ENCODE measurements around the gene RTTN.

RTTN gene

GRCh38 chr18:70128271-70128670 is 77.2 kb downstream of the RTTN start:
- Histone ChIP-seq H3K4me1 (ENCODE audit: insufficient read depth, low read length) (no peaks in the 10 kb centered on the region), H3K9me3 (ENCODE audit: insufficient read depth, low read length, severe bottlenecking) (no peaks in the 10 kb centered on the region), H3K79me2 (ENCODE audit: insufficient read depth, low read length) (no peaks in the 10 kb centered on the region), H4K20me1 (ENCODE audit: insufficient read depth, low read length) (no peaks in the 10 kb centered on the region), H3K4me3 (ENCODE audit: low read depth in 1 of 2, low read length in 2 of 2) (no peak overlapping the region), H3K36me3 (ENCODE audit: insufficient read depth, low read length) (peaks cover 51% of the 10 kb centered on the region), H3K9ac (ENCODE audit: low read depth, low read length) (no peak overlapping the region), H3K4me2 (ENCODE audit: insufficient read depth, low read length) (no peak overlapping the region), H2AFZ (ENCODE audit: low read depth, low read length) (no peak overlapping the region), H3K27me3 (ENCODE audit: insufficient read depth, low read length, poor library complexity) (no peaks in the 10 kb centered on the region), H3K27ac (ENCODE audit: low read length) (no peak overlapping the region)
- TF ChIP-seq EZH2 (IDR thresholded peaks at IDR 0.05; ENCODE audit: borderline replicate concordance, low read depth, low read length, severe bottlenecking) (no peak), CTCF (IDR thresholded peaks at IDR 0.05; ENCODE audit: borderline replicate concordance, extremely low read depth, low read length, poor library complexity, severe bottlenecking) (no peak)
- no peak for ATAC-seq (ENCODE audit: insufficient read depth, low read depth)
- no peak for DNase-seq

- no peak for TF ChIP-seq EZH2 (IDR thresholded peaks at IDR 0.05; ENCODE audit: borderline replicate concordance, low read depth, low read length, severe bottlenecking)
- no peak for TF ChIP-seq CTCF (IDR thresholded peaks at IDR 0.05; ENCODE audit: borderline replicate concordance, extremely low read depth, low read length, poor library complexity, severe bottlenecking)
- H3K4me3 ChIP-seq (ENCODE audit: low read depth in 1 of 2, low read length in 2 of 2): no peak overlapping the region
- no peaks in the 10 kb centered on the region for H3K9me3 ChIP-seq (ENCODE audit: insufficient read depth, low read length, severe bottlenecking)
- H4K20me1 ChIP-seq (ENCODE audit: insufficient read depth, low read length): no peaks in the 10 kb centered on the region
- no peak overlapping the region for H2AFZ ChIP-seq (ENCODE audit: low read depth, low read length)
- H3K27me3 ChIP-seq (ENCODE audit: insufficient read depth, low read length, poor library complexity): no peaks in the 10 kb centered on the region
- H3K9ac ChIP-seq (ENCODE audit: low read depth, low read length): no peak overlapping the region
- no peaks in the 10 kb centered on the region for H3K79me2 ChIP-seq (ENCODE audit: insufficient read depth, low read length)
- ATAC-seq (ENCODE audit: insufficient read depth, low read depth): no peak
- DNase-seq: no peak
- no peaks in the 10 kb centered on the region for H3K4me1 ChIP-seq (ENCODE audit: insufficient read depth, low read length)
- H3K36me3 ChIP-seq (ENCODE audit: insufficient read depth, low read length): peaks cover 44% of the 10 kb centered on the region
- H3K4me2 ChIP-seq (ENCODE audit: insufficient read depth, low read length): no peak overlapping the region
- H3K27ac ChIP-seq (ENCODE audit: low read length): no peak overlapping the region
Observed at GRCh38 chr18:70127359-70127758, 78.1 kb downstream of the RTTN start.

GRCh38 chr18:70126832-70127231 is 78.7 kb downstream of the RTTN start:
- H3K79me2 ChIP-seq (ENCODE audit: insufficient read depth, low read length): no peaks in the 10 kb centered on the region
- no peak for TF ChIP-seq EZH2 (IDR thresholded peaks at IDR 0.05; ENCODE audit: borderline replicate concordance, low read depth, low read length, severe bottlenecking)
- TF ChIP-seq CTCF (IDR thresholded peaks at IDR 0.05; ENCODE audit: borderline replicate concordance, extremely low read depth, low read length, poor library complexity, severe bottlenecking): no peak
- no peak for DNase-seq
- H3K9me3 ChIP-seq (ENCODE audit: insufficient read depth, low read length, severe bottlenecking): no peaks in the 10 kb centered on the region
- peaks cover 44% of the 10 kb centered on the region for H3K36me3 ChIP-seq (ENCODE audit: insufficient read depth, low read length)
- no peak overlapping the region for H3K4me2 ChIP-seq (ENCODE audit: insufficient read depth, low read length)
- H3K27ac ChIP-seq (ENCODE audit: low read length): no peak overlapping the region
- ATAC-seq (ENCODE audit: insufficient read depth, low read depth): no peak
- H3K4me3 ChIP-seq (ENCODE audit: low read depth in 1 of 2, low read length in 2 of 2): no peak overlapping the region
- H3K27me3 ChIP-seq (ENCODE audit: insufficient read depth, low read length, poor library complexity): no peaks in the 10 kb centered on the region
- no peak overlapping the region for H2AFZ ChIP-seq (ENCODE audit: low read depth, low read length)
- no peak overlapping the region for H3K9ac ChIP-seq (ENCODE audit: low read depth, low read length)
- no peaks in the 10 kb centered on the region for H4K20me1 ChIP-seq (ENCODE audit: insufficient read depth, low read length)
- no peaks in the 10 kb centered on the region for H3K4me1 ChIP-seq (ENCODE audit: insufficient read depth, low read length)

GRCh38 chr18:70124139-70124538 is 81.3 kb downstream of the RTTN start:
- H3K27me3 ChIP-seq (ENCODE audit: insufficient read depth, low read length, poor library complexity): no peaks in the 10 kb centered on the region
- ATAC-seq (ENCODE audit: insufficient read depth, low read depth): no peak
- H3K4me2 ChIP-seq (ENCODE audit: insufficient read depth, low read length): no peak overlapping the region
- no peak overlapping the region for H3K4me3 ChIP-seq (ENCODE audit: low read depth in 1 of 2, low read length in 2 of 2)
- no peaks in the 10 kb centered on the region for H3K79me2 ChIP-seq (ENCODE audit: insufficient read depth, low read length)
- H3K36me3 ChIP-seq (ENCODE audit: insufficient read depth, low read length): peaks cover 56% of the 10 kb centered on the region
- no peaks in the 10 kb centered on the region for H4K20me1 ChIP-seq (ENCODE audit: insufficient read depth, low read length)
- TF ChIP-seq EZH2 (IDR thresholded peaks at IDR 0.05; ENCODE audit: borderline replicate concordance, low read depth, low read length, severe bottlenecking) (no peak), CTCF (IDR thresholded peaks at IDR 0.05; ENCODE audit: borderline replicate concordance, extremely low read depth, low read length, poor library complexity, severe bottlenecking) (no peak)
- H3K4me1 ChIP-seq (ENCODE audit: insufficient read depth, low read length): no peaks in the 10 kb centered on the region
- no peak overlapping the region for H3K27ac ChIP-seq (ENCODE audit: low read length)
- H3K9me3 ChIP-seq (ENCODE audit: insufficient read depth, low read length, severe bottlenecking): no peaks in the 10 kb centered on the region
- no peak overlapping the region for H3K9ac ChIP-seq (ENCODE audit: low read depth, low read length)
- H2AFZ ChIP-seq (ENCODE audit: low read depth, low read length): no peak overlapping the region
- DNase-seq: no peak
